HG03439 (cell line): ENCODE measurements around the gene C10orf90.

ENCODE experiments used
- ATAC-seq: cut with Tn5 transposase; IDR thresholded peaks from one replicate; pipeline ENCODE4 v1.9.1; 2021; ENCODE audit warnings: mild to moderate bottlenecking, moderate library complexity; ENCODE audit not compliant: unreplicated experiment

Gene C10orf90

DNA sequence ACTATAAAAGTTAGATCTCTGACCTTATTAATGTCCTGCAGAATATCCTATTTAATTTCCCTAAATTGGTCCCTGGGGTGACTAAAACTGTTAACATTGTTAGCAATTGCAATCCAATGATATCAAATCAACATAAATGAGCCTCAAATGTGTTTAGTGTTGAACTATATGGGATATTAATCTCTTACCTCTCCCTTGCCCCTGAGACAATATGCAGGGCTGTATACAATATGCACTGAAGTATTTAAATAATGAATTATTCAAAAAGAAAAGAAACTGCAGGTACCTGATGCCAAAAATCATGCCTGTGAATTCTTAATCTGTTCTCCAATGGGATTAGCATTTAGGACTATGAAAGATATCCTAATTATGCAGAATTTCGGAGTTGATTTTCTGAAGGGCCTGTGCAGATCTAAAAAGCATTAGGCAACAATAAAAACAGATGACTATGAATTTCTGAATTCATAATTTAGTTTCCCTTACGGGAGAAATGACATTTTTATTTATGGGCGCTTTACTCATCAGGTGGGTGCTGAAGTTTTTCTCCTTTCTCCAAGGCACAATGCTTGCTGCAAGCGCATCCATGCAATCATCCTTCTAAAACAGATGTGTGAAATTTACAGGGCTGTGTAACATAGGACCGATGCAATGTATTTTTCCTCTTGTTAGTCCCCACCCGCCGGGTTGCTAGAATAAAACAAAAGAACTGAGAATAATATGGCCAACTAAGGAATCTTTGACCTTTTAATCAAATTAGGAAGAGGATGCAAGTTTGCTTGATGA is 5.4 kb upstream of the C10orf90 start:
- no peak for ATAC-seq

DNA sequence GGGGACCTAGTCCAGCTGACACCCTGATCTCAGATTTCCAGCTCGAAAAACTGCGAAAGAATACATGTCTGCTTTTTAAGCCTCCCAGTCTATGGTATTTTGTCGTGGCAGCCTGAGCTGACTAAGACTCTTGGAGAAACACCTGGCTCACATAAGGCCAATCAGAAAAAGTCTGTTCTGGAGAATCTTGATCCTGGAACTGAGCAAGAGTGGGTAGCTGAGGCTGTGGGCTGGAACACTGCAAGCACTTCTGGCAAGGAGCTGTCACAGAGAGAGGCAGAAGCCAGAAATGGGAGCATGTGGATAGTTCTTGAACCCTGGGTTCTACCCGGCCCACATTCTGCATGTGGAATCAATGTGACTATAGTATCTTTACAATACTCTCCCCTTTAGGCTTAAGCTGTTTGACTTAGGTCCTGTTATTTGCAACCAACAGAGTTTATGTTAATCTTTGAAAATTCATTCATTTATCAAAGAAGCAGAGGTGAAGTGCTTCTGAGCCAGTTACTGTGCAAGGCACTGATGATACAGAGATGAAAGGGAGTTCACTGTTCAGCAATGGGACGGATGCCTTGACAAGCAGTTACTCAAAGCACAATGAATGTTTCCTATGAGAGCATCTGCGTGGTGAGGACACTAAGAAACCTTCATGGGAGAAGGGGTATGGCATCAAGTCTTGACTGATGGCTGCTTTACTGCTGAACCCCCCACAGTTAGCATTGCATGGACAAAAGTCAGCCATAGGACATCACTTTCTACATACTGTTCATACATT is 4.4 kb upstream of the C10orf90 start:
- no peak for ATAC-seq

DNA sequence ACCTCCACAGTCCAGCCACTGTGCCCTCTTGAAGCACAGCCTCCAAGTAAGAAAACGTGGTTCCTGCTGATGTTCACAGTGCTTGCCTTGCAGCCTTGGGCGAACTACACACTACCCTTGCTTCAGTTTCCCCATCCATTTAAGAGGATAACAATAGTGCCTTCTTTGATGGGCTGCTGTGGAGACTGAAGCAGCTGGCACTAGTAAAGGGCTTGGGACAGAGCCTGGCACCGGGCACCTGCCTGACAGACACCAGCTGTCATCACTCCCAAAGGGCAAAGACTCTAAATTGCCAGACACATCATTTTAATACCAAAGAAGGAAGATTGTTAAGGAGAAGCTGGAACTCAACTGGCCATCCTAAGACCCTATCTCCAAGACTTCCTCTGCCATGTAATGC is 3.1 kb upstream of the C10orf90 start:
- no peak for ATAC-seq

DNA sequence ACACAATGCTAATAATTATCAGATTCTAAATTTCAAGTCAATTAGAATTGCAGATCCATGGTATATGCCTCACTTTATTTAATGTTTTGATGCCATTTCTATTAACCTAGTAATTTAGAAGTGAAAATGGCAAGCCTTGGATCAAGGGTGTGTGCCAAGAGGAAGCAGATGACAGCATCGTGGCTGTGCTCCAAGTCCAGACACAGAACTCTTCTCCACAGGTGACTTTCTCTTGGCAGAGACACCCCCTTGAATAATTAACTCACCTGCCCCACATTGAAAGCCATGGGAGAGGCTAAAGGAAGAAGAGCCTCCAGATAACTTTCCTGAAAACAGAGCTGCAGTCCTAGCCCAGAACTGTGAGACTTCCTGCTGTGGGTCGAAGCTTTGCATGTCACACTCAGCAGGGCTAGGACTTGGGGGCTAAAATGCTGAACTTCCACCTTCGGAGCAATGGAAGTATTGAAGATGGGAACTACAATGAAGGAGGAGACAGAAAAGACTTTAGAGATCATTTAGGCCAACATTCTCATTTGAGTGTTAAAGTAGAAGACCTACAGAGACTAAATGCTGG is 996 bp upstream of the C10orf90 start:
- no peak for ATAC-seq

DNA sequence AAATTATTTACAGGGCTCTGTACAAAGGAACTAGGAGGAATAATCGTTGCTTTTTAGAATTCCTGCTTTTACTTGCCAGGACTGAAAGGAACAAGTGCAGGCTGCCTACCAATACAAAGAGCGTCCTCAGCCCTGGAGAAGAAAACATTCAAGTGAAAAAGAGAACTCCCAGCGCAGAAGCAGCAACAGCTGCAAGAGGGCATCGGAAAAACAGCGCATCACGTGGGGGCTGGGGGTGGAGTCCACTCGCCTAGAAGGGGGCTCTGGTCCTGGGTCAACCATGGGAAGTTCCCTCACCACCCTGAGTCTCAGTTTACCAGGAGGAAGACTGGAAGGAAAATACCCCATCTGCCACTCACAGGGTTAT is 385 bp upstream of the C10orf90 start:
- no peak for ATAC-seq

DNA sequence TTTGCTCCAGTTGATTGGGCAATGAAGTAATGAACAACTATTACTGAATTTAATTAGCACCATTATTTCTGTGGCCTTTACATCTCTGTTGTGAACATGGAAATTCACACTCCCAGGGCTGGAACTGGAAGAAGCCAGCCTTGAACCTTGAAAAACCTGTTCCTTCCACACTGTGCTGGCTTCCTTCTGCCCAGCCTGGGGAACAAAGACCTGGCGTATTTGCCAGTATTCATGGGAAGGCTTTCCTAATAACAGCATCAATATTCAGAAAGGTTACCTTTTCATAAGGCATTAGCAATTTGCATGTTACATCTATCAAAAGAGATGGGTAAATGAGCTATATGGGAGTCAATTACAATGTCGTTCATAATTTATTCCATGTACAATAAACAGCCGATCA is 1.3 kb downstream of the C10orf90 start:
- ATAC-seq: no peak

DNA sequence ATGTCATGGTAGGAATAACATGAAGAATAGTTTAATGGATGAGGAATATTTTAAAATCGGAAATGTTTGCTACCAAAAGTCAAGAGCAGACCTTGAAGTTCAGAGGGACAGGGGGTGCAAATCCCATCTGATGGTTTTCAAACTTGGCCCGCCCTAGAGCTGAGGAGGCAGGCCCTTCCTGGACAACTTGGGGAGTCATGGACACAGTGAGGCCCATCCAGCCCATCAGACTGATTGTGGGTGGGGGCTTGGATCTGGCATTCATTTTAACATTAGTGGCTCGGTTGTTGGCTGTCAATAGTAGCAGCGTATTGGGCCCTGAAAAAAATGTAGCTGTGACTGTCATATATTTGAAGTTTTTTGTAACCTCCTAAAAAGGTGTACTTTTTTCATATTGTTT is 2.0 kb downstream of the C10orf90 start:
- ATAC-seq: no peak

DNA sequence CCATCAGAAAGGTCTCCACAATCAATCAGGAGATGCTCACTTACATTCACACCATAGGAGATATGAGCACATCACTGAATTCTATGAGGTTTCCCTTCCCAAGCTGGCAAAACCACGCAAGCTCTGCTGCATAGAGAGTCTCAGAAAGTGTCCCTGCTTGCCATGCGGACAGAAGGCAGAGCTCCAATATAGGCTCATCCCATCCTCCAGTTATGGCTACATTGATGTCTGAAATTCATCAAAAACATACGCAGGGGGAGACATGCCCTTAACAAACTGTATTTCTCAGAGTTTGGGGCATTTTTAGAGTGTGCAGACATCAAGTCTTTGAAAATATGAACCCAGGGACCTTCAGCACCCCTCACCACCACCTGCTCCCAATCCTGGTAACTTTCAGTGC is 2.9 kb downstream of the C10orf90 start:
- no peak for ATAC-seq

DNA sequence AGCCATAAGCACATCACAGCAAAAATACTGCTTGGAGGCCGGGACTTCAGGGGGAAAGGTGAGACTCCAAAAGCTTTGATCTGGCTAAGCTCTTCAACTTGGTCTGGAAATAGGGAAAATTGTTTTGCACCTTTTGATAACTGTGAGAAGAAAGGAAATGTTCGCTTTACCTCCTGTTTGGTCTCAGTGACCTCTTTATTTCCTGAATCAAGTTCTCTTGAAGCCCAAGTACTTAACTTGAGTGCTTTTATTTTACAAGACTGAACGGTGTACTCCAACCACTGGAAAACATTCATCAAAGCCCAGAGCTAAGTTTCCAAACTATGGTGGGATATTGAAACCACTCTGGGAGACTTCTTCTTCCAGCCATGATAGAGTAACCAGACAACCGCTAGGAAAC is 5.3 kb downstream of the C10orf90 start:
- no peak for ATAC-seq

DNA sequence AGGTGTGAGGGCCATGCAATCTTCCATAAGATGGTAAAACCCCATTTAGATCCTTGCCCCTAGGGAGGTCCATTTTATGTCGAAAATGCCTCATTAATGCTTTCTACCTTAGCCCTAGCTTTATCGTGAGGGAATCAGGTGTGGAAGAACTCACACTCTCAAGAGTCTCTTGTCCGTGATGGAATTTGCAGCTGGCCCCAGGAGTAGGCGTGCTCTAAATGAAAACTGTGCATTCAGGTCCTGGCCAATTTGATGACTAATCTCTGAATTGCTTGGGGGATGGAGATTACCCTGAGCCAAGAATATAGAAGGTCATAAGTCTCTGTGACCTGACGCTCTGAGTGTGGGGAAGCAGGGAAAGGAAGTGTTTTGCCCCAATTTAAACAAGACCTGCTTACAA is 6.6 kb downstream of the C10orf90 start:
- ATAC-seq: no peak

DNA sequence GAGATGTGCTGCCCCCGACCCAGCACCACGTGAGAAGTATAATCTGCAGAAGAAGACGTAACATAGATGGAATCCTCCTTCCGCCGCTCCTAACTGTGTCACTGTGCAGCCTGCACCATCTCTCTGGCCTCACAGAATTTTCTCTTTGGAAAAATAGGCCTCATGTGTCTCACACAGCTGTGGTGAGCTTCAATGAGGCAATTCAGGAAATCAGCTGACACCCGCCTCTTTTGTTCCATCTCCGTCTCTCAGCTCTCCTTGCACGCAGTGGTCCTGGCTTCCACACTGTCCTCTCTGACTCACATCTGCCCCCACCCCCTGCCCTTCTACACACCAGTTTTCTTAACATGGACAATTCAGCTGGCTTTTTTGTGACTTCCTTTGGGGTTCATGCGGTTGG is 7.2 kb downstream of the C10orf90 start:
- no peak for ATAC-seq

DNA sequence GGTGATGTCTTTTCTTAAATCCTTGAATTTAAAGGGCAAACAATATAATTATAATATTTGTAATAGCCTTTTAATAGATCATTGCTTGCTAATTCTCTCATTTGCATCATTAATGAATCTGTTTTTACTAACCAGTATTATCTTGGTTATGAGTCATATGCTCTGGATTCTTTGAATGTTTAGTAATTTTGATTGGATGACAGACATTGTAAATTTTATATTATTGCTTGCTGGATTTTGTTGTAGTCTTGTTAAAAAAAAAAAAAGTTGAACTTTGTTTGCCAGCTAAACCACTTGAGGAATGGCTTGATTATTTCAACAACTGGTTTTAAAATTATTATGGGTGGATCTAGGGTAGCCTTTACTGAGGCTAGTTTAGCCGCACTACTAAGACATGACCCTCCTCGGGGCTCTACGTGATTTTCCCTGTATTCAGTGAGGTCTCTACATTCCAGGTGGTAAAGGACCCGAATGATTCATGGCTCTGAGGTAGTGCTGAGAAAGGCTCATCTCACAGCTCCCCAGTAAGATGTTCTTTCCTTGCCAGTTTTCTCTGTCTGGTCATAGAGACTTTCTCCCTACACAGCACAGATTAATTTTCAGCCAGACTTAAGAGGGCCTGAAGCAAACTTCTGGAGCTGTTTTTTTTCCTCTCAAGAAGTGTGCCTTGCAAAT is 8.5 kb downstream of the C10orf90 start:
- no peak for ATAC-seq

DNA sequence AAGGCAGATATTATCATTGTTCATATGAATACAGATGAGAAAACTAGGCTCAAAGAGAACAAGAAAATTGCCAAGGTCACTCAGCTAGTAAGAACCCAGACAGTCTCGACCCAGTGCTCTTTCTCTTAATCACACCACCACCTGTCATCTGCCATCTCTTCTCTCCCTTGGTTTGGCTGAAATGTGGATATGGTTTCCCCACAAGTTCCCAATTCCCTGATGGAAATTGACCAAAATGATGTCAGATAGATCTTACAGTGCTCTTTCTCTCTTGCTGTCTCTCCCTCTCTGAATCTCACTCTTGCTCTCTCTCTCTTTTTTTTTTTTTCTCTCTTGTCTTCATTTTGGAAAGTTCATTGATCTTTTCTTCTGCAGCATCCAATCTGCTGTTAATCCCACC is 9.1 kb downstream of the C10orf90 start:
- no peak for ATAC-seq

DNA sequence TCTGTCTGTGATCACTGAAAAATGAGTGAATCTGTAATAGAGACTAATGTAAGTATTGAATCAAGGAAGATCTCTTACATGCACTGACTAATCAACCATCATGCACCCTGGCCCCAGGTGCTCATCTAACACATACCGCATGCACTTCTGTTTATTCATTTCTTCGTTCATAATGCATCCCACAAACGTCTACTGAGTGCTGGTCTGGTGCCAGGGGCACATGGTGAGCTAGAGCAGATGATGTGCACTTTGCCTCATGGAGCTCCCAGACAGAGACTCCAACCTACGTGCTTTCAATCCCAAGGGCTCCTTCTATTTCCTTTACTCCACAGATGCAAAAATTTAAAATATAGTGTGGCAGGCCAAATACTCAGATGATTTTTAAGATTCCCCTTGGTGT is 10.7 kb downstream of the C10orf90 start:
- no peak for ATAC-seq

DNA sequence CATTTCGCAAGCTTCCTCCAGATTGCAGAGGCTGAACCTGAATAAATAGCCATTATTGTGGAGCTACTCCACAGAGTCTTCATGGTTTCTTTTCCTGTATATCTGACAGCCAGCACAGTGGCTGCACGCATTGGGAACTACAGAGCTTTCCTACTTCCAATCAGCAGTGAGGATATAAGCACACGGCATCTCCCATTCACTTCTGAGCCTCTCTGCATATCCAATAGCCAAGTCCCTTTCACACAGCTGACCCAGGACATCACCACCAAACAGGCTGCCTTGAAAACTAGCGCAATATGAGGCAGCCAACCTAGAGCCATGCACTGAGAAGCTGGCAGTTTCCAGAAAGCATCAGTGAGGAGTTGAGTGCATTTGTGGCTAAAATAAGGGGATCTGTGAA is 11.6 kb downstream of the C10orf90 start:
- ATAC-seq: no peak

DNA sequence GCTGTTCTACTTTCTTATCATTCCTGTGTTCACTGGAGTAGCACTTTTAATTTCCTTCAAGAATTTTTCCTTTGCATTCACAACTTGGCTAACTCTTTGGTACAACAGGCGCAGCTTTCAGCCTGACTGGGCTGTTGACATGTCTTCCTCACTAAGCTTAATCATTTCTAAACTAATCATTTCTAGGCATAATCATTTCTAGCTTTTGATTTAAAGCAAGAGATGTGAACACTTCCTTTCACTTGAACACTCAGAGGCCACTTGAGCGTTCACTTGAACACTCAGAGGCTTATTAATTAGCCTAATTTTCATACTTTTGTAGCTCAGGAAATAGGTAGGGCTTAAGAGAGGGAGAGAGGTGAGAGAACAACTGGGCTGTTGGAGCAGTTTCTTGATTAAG is 15.9 kb downstream of the C10orf90 start:
- no peak for ATAC-seq

DNA sequence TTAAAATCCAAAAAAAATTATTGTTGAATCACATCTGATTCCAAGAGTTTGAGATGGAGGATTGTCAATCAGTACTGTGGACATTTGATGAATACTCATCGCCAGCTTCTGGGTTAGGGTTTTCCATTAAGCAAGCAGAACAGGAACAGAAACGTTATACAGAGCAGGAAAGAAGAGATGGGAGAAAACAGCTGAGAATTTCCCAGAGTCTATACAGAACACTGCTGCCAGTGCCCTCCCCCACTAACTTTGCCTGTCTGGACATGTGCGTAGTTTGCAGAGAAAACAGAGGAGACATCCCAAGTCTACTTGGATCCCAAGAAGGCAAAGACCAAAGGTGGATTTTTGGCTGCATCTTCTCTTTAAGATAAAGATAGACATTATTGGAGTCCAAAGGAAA is 19.0 kb downstream of the C10orf90 start:
- ATAC-seq: no peak

DNA sequence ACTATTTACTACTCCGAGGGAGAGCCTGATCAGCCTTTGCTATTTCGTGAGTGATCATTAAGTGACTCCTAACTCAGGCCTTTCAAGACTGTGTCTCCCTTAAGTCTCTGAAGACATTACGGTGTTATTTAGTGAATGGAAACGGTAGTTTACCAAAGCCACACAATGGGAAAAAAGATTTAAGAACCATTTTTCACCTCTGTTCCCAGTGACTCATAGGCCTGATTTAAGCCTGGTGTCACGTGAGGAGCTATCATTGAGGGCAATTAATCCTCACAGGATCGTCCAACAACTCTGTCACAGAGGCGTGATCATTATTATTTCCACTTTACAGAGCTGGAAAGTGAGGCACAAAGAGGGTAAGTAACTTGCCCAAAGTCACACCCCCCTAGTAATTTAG is 20.3 kb downstream of the C10orf90 start:
- ATAC-seq: no peak

DNA sequence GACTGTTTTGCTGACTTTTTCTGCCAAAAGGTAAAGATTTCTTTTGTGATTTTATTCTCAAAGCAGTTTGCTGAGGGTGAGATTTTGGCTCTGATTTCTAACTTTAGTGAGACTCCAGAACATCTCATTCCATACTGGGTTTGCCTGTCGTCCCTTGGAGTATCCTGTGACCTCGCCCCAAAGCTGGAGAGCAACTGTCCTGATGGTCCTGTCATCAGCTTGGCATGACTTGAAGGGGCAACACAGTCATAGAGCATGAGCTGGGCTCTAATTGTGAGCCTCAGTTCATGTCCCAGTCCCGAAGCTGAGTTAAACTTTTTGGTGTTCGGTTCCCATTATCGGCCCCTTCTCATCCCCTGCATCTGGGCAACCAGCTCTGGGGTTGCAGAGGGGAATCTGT is 23.4 kb downstream of the C10orf90 start:
- no peak for ATAC-seq

DNA sequence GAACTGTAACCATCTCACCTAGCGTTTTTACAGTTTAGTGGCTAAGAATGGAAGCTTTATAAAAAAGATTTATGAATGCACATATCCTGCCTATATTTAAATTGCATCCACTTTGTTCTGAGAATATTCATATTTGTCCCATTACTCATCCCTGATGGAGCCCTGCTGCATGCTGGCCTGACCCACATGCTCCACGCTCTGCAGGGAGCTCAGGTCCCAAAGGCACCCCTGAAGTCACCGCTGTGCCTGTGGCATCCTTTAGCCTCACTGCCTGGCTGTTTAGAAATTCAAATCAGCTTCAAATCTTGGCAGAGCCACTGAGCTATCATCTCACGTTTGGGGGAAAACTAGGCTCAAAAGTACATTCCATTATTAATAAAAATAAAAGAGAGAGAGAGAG is 24.4 kb downstream of the C10orf90 start:
- no peak for ATAC-seq

DNA sequence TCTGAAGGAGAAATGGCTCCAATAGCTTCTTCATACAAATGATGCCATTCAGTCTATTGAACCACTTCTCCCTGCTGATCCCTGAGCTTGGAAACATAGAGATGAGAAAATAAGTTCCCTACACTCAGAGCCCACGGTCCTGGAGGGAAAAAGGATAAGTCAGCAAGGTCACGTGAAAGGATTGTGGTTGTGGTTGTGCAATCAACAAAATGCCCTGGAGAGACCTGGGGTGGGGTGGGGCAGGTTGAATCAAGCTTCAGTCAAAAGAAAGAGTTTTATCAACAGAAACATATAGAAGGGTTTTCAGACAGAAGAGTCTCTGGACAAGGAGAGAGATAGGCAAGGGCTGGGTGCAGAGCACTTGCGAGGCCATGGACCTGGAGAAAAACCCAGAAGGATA is 30.1 kb downstream of the C10orf90 start:
- no peak for ATAC-seq

DNA sequence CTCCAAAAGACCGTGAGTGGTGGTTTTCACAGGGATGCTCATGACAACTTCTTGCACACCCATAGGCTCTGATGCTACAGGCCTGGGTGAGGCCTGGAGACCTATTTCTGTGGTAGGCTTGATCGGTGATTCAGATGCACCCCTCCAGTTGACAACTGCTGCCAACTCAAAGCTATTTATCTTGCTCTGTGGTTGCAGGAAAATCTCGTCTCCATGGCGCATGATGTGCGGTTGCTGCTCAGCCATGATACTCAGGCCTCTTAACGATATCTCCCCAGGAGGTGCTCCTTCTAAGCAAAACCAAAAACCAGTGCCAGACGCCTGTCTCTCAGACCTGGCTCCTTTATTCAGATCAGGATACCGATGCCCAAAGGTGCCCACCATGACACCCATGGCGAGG is 31.4 kb downstream of the C10orf90 start:
- ATAC-seq: no peak
